Neutrophil (primary cell): ENCODE measurements around the gene ENTREP3.
"Not testable (repeated sequence)": the region's sequence is repeated elsewhere in the genome, so short reads cannot be mapped to it uniquely, and the experiment has no call there.

Experiments
- H3K27ac ChIP-seq: fragments of 200-600 bp; sonication (generic); 2 replicates; pipeline ENCODE4 v1.5.1; 2016; ENCODE audit warnings: mild to moderate bottlenecking, moderate library complexity
- H3K27me3 ChIP-seq: fragments of 200-600 bp; sonication (generic); 2 replicates; pipeline ENCODE4 v1.6.0; 2016; ENCODE audit warnings: mild to moderate bottlenecking
- H3K36me3 ChIP-seq: fragments of 200-600 bp; sonication (generic); 2 replicates; pipeline ENCODE4 v1.5.1; 2017
- H3K4me1 ChIP-seq, 2 experiments: fragments of 200-600 bp in 1 of 2; sonication (generic) in 1 of 2; 1 replicate in 1 of 2; 2 replicates in 1 of 2; pipeline versions ENCODE4 v1.5.1 to v1.6.1; 2013 to 2016; ENCODE audit warnings: low read depth in 1 of 2, low read length in 1 of 2, mild to moderate bottlenecking in 1 of 2, moderate library complexity in 1 of 2; ENCODE audit not compliant: control insufficient read depth in 1 of 2, insufficient read depth in 1 of 2
- H3K4me3 ChIP-seq, 2 experiments: fragments of 200-600 bp in 1 of 2; sonication (generic) in 1 of 2; 1 replicate in 1 of 2; 2 replicates in 1 of 2; pipeline ENCODE4 v1.5.1; 2013 to 2016; ENCODE audit warnings: low read depth in 1 of 2, low read length in 1 of 2, mild to moderate bottlenecking in 1 of 2, moderate library complexity in 1 of 2
- H3K9me3 ChIP-seq: fragments of 200-600 bp; sonication (generic); 2 replicates; pipeline ENCODE4 v1.5.1; 2016
- TF ChIP-seq, protein P1 (sequence below): fragments of 200-600 bp; sonication (generic); IDR thresholded peaks from 2 replicates; pipeline ENCODE4 v1.5.1; 2016; ENCODE audit warnings: antibody characterized with exemption

The ENTREP3 gene

GRCh38 chr1:155293086-155293749, 37.9 kb upstream of the ENTREP3 start:
- Histone ChIP-seq H3K36me3 (no peaks in the 10 kb centered on the region), H3K9me3 (no peaks in the 10 kb centered on the region), H3K27ac (no peak overlapping the region), H3K4me3 (no peak overlapping the region), H3K4me1 (no peaks in the 10 kb centered on the region), H3K27me3 (peaks cover 77% of the 10 kb centered on the region)
- TF ChIP-seq, protein P1, sequence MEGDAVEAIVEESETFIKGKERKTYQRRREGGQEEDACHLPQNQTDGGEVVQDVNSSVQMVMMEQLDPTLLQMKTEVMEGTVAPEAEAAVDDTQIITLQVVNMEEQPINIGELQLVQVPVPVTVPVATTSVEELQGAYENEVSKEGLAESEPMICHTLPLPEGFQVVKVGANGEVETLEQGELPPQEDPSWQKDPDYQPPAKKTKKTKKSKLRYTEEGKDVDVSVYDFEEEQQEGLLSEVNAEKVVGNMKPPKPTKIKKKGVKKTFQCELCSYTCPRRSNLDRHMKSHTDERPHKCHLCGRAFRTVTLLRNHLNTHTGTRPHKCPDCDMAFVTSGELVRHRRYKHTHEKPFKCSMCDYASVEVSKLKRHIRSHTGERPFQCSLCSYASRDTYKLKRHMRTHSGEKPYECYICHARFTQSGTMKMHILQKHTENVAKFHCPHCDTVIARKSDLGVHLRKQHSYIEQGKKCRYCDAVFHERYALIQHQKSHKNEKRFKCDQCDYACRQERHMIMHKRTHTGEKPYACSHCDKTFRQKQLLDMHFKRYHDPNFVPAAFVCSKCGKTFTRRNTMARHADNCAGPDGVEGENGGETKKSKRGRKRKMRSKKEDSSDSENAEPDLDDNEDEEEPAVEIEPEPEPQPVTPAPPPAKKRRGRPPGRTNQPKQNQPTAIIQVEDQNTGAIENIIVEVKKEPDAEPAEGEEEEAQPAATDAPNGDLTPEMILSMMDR: no peak

DNA sequence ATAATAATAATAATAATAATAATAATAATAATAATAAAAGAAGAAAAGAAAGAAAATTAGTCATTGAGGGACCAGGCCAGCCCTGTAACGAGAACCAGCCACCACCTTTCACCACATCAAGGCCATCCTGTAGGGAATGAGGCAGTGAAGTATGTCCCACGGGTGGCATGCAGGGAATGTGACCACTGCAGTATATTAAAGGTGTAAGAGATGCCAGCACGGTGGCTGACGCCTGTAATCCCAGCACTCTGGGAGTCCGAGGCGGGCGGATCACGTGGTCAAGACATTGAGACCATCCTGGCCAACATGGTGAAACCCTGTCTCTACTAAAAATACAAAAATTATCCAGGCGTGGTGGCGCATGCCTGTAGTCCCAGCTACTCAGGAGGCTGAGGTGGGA, 35.7 kb upstream of the ENTREP3 start:
- peaks cover 60% of the 10 kb centered on the region for H3K27me3 ChIP-seq
- not testable (repeated sequence) for H3K36me3 ChIP-seq, H3K9me3 ChIP-seq, H3K4me3 ChIP-seq, H3K4me1 ChIP-seq, H3K27ac ChIP-seq

DNA sequence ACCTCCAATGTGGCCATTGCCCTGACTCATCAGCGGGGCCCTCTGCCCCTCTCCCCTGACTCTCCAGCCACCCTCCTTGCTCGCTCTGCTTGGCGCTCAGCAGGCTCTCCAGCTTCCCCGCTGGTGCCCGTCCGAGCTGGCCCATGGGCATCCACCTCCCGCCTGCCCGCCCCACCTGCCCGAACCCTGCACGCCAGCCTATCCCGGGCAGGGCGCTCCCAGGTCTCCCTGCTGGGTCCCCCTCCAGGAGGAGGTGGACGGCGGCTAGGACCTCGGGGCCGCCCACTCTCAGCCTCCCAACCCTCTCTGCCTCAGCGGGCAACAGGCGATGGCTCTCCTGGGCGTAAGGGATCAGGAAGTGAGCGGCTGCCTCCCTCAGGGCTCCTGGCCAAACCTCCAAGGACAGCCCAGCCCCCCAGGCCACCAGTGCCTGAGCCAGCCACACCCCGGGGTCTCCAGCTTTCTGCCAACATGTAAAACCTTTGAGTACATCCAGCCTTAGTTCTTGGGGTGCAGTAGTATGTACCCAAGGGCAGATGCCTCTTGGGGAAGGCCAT, 32.8 kb upstream of the ENTREP3 start:
- no peak overlapping the region for H3K4me3 ChIP-seq
- H3K36me3 ChIP-seq: no peaks in the 10 kb centered on the region
- H3K9me3 ChIP-seq: no peaks in the 10 kb centered on the region
- H3K27ac ChIP-seq: no peak overlapping the region
- H3K27me3 ChIP-seq: peaks cover 31% of the 10 kb centered on the region
- TF ChIP-seq, protein P1: no peak
- H3K4me1 ChIP-seq: no peaks in the 10 kb centered on the region

DNA sequence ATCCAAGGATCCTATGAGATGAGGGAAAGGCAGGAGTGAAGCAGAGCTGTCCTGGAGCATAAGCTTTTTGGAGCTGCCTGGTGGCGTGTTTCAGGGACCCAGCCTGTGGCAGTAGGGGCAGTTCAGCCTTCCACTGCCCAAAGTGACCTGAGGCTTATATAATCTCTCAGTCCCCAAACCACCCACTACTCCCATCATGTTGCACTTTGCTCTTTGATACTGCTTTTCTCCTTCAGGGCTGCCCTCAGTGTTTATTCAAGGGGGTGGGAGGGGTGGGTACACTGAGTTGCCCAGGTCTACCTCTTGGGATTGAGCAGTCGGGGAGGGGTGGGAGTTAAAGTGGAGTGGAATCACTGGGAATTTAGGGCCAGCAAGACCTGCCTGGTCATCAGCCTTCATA, 31.3 kb upstream of the ENTREP3 start:
- no peaks in the 10 kb centered on the region for H3K9me3 ChIP-seq
- no peaks in the 10 kb centered on the region for H3K4me1 ChIP-seq
- H3K4me3 ChIP-seq: no peak overlapping the region
- H3K27me3 ChIP-seq: peaks cover 16% of the 10 kb centered on the region
- H3K27ac ChIP-seq: no peak overlapping the region
- no peaks in the 10 kb centered on the region for H3K36me3 ChIP-seq
- TF ChIP-seq, protein P1: no peak

DNA sequence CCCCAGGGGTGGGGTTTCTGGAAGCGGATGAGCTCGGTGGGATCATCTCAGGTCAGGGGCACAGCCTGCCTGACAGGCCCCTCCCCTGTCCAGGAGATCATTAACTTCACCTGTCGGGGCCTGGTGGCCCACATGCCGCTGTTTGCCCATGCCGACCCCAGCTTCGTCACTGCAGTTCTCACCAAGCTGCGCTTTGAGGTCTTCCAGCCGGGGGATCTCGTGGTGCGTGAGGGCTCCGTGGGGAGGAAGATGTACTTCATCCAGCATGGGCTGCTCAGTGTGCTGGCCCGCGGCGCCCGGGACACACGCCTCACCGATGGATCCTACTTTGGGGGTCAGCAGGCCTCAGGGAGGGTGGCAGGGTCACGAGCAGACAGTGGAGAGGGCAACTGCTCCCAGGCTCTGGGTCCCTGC, 30.4 kb upstream of the ENTREP3 start:
- TF ChIP-seq, protein P1: no peak
- H3K9me3 ChIP-seq: no peaks in the 10 kb centered on the region
- H3K27me3 ChIP-seq: peaks cover 10% of the 10 kb centered on the region
- no peaks in the 10 kb centered on the region for H3K36me3 ChIP-seq
- no peaks in the 10 kb centered on the region for H3K4me1 ChIP-seq
- H3K27ac ChIP-seq: no peak overlapping the region
- H3K4me3 ChIP-seq: no peak overlapping the region

DNA sequence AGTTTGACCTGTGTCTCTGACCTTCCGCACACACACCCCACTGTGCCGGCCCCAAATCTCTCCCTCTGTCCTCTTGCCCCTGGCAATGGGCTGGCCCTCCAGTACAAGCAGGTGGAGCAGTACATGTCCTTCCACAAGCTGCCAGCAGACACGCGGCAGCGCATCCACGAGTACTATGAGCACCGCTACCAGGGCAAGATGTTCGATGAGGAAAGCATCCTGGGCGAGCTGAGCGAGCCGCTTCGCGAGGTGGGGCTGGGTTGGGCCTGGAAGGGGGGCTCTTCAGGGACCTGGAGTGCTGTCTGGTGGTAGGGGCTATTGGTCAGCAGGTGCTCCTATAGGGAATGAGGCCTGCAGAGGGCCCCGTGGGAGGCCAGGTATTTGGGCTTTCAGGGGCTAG, 29.8 kb upstream of the ENTREP3 start:
- H3K27me3 ChIP-seq: peaks cover 4% of the 10 kb centered on the region
- H3K4me1 ChIP-seq: no peaks in the 10 kb centered on the region
- TF ChIP-seq, protein P1: no peak
- no peak overlapping the region for H3K27ac ChIP-seq
- no peaks in the 10 kb centered on the region for H3K9me3 ChIP-seq
- H3K36me3 ChIP-seq: no peaks in the 10 kb centered on the region
- H3K4me3 ChIP-seq: no peak overlapping the region
